ENCODE measurements around the gene ZMYND15.
"Not testable (repeated sequence)": the region's sequence is repeated elsewhere in the genome, so short reads cannot be mapped to it uniquely, and the experiment has no call there.

ZMYND15 gene

GRCh38 chr17:4706121-4706520, 33.5 kb upstream of the ZMYND15 start:
- H3K4me1 ChIP-seq (ENCODE audit: control insufficient read depth, low read depth, low read length) = peaks cover 7% of the 10 kb centered on the region
- H3K27me3 ChIP-seq (ENCODE audit: control insufficient read depth, insufficient read depth, low read length) = no peaks in the 10 kb centered on the region
- H3K4me3 ChIP-seq (ENCODE audit: low read length) = no peak overlapping the region
- H3K9ac ChIP-seq (ENCODE audit: low read length) = no peak overlapping the region
- peaks cover 5% of the 10 kb centered on the region for H3K36me3 ChIP-seq (ENCODE audit: control insufficient read depth, low read depth, low read length)
- H3K27ac ChIP-seq (ENCODE audit: low read length) = no peak overlapping the region
- H3K9me3 ChIP-seq (ENCODE audit: control insufficient read depth, low read depth, low read length) = no peaks in the 10 kb centered on the region

DNA sequence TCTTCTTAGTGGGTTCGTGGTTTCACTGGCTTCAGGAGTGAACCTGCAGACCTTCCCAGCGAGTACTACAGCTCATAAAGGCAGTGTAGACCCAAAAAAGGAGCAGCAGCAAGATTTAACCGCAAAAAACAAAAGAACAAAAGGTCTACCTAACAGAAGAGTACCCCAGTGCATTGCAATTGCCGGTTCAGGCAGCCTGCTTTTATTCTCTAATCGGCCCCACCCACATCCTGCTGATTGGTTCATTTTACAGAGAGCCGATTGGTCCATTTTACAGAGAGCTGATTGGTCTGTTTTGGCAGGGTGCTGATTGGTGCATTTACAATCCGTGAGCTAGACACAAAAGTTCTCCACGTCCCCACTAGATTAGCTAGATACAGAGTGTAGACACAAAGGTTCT, 31.2 kb upstream of the ZMYND15 start:
- Histone ChIP-seq H3K9me3 (ENCODE audit: control insufficient read depth, low read depth, low read length) (no peaks in the 10 kb centered on the region), H3K27ac (ENCODE audit: low read length) (no peak overlapping the region), H3K36me3 (ENCODE audit: control insufficient read depth, low read depth, low read length) (no peaks in the 10 kb centered on the region), H3K9ac (ENCODE audit: low read length) (no peak overlapping the region), H3K4me3 (ENCODE audit: low read length) (no peak overlapping the region), H3K4me1 (ENCODE audit: control insufficient read depth, low read depth, low read length) (peaks cover 13% of the 10 kb centered on the region), H3K27me3 (ENCODE audit: control insufficient read depth, insufficient read depth, low read length) (no peaks in the 10 kb centered on the region)

DNA sequence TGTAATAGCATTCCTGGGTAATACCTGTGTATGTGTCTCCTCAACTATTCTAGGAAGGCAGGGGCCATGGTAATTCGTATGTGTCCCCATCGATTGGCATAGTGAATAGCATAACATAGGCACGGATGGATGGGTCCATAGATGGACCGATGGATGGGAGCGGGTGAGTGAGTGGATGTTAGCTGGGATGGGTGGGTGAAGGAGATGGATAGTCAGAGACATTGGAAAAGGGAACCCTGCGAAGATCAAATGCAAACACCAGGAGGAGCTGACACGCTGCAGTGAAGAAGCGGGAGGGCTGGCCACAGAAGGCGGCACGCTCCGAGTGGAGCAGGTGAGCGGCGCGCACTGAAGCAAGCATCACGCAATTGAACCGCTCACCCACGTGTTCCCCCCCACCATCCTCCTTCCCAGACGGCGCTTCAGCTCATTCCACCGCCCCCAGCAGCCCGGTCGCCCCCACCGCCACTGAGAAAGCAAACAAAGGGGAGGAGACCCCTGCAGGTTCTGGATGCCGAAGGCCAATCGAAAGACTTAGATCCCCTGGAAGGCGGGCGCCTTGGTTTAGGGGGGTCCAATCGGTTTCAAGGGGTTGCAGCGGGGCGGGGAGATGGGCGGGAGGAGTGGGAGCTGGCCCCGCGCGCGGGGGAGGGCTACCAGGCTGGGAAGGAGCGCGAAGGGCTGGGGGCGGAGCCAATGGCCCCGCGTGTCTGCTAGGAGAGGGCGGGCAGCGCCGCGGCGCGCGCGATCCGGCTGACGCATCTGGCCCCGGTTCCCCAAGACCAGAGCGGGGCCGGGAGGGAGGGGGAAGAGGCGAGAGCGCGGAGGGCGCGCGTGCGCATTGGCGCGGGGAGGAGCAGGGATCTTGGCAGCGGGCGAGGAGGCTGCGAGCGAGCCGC, 29.6 kb upstream of the ZMYND15 start, which contains the start of gene ARRB2:
TSS of gene ARRB2 (plus strand) at position 839 of the 899 bp plus-strand sequence. CDS start 90 bp downstream, outside the sequence.
- H3K9ac ChIP-seq (ENCODE audit: low read length) = peak within 1 kb of the TSS; percentile 66
- no peaks in the 10 kb centered on the region for H3K9me3 ChIP-seq (ENCODE audit: control insufficient read depth, low read depth, low read length)
- H3K4me3 ChIP-seq (ENCODE audit: low read length) = peak within 1 kb of the TSS; percentile 65
- H3K27ac ChIP-seq (ENCODE audit: low read length) = no peak within 1 kb of the TSS
- H3K27me3 ChIP-seq (ENCODE audit: control insufficient read depth, insufficient read depth, low read length) = no peaks in the 10 kb centered on the region
- no peaks in the 10 kb centered on the region for H3K36me3 ChIP-seq (ENCODE audit: control insufficient read depth, low read depth, low read length)
- peaks cover 13% of the 10 kb centered on the region for H3K4me1 ChIP-seq (ENCODE audit: control insufficient read depth, low read depth, low read length)

DNA sequence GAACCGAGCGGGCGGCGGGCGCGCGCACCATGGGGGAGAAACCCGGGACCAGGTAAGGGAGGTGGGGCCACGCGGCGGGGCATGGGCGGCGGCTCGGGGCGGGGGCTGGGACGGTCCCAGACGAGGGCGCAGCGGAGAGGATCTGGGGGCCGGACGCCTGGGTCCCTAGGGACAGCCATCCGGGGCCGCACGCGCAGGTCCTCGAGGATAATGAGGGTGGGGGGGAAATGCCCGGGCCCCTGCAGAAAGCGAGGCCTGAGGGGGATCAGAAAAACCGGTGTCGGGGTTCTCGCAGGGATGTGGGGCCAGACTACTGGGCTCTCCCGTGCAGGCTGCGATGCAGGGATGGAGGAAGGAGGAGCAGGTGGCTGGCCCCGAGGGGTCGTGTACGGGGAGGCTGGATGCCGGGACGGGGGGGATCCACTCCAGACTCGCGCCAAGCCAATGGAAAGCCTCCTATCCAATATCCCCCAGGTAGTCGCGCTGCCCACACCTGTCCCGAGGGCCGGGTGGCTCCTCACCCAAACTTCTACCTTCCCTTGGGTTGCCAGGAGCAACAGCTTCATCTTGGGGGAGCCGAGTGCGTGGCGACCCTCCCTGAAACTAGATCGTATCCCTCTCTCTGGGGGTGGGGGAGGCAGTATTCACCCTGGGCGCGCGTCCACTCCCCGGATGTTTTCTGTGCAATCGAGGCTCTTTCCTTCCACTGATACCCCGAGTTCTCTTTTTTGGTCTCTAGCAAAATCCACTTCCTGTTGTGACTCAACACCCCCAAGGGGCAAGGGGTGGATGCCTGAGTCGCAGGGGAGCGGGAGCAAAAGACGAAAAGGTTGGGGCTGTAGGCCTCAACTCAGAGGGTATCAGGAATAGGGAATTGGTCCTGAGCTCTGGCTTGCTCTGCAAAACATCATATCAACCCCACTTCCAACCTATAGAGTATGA, 28.7 kb upstream of the ZMYND15 start:
- Histone ChIP-seq H3K27me3 (ENCODE audit: control insufficient read depth, insufficient read depth, low read length) (no peaks in the 10 kb centered on the region), H3K4me3 (ENCODE audit: low read length) (peak overlapping the region; percentile 65), H3K27ac (ENCODE audit: low read length) (no peak overlapping the region), H3K4me1 (ENCODE audit: control insufficient read depth, low read depth, low read length) (peaks cover 13% of the 10 kb centered on the region), H3K36me3 (ENCODE audit: control insufficient read depth, low read depth, low read length) (peaks cover 2% of the 10 kb centered on the region), H3K9me3 (ENCODE audit: control insufficient read depth, low read depth, low read length) (no peaks in the 10 kb centered on the region), H3K9ac (ENCODE audit: low read length) (peak overlapping the region; percentile 66)

DNA sequence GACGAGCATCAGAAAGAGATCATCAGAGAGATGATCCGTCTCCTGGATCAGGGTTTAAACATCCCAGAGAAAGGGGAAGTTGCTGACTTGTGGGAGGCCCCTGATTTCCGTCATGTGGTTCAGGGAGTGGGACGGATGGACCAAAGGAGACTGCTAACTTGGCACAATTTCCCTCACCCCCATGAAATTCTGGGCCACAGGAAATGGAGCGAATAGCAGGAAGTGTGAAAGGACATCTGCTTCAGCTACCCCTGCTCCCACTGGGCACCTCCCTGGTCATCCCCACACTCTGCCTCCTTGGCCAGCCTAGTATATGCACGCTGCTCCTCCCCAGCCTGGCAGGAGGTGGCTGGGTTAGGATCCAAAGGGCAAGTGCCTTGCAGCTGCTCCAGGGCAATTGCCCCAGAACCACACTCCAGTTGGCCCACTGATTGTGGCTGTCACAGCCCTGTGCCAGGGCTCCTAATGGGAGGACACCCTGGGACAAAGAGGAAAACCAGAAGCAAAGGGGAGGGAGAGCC, 27.9 kb upstream of the ZMYND15 start:
- Histone ChIP-seq H3K4me1 (ENCODE audit: control insufficient read depth, low read depth, low read length) (peaks cover 8% of the 10 kb centered on the region), H3K36me3 (ENCODE audit: control insufficient read depth, low read depth, low read length) (peaks cover 5% of the 10 kb centered on the region), H3K4me3 (ENCODE audit: low read length) (peak overlapping the region; percentile 65), H3K27ac (ENCODE audit: low read length) (no peak overlapping the region), H3K9ac (ENCODE audit: low read length) (no peak overlapping the region), H3K9me3 (ENCODE audit: control insufficient read depth, low read depth, low read length) (no peaks in the 10 kb centered on the region), H3K27me3 (ENCODE audit: control insufficient read depth, insufficient read depth, low read length) (no peaks in the 10 kb centered on the region)

DNA sequence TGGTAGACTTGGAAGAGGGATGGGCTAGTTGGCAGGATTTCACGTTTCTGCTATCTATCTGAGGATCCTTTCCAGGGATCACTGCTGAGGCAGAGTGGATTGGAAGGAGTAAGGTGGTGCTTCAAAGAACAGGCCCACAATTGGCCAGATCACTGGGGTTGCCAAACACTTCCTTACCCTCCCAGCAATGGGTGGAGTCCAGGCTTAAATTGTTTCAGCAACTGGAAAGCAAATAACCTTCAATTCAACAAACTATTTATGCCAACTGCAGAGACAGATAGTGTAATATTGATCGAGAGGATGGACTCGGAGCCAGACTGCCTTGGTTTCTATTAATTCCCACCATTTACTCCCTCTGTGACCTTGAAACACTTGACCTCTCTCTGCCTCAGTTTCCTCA, 27.1 kb upstream of the ZMYND15 start:
- Histone ChIP-seq H3K27ac (ENCODE audit: low read length) (no peak overlapping the region), H3K9ac (ENCODE audit: low read length) (no peak overlapping the region), H3K9me3 (ENCODE audit: control insufficient read depth, low read depth, low read length) (no peaks in the 10 kb centered on the region), H3K27me3 (ENCODE audit: control insufficient read depth, insufficient read depth, low read length) (no peaks in the 10 kb centered on the region), H3K4me3 (ENCODE audit: low read length) (no peak overlapping the region), H3K4me1 (ENCODE audit: control insufficient read depth, low read depth, low read length) (peaks cover 8% of the 10 kb centered on the region), H3K36me3 (ENCODE audit: control insufficient read depth, low read depth, low read length) (peaks cover 11% of the 10 kb centered on the region)

GRCh38 chr17:4714340-4715062, 25.1 kb upstream of the ZMYND15 start:
- H3K27ac ChIP-seq (ENCODE audit: low read length) = not testable (repeated sequence)

DNA sequence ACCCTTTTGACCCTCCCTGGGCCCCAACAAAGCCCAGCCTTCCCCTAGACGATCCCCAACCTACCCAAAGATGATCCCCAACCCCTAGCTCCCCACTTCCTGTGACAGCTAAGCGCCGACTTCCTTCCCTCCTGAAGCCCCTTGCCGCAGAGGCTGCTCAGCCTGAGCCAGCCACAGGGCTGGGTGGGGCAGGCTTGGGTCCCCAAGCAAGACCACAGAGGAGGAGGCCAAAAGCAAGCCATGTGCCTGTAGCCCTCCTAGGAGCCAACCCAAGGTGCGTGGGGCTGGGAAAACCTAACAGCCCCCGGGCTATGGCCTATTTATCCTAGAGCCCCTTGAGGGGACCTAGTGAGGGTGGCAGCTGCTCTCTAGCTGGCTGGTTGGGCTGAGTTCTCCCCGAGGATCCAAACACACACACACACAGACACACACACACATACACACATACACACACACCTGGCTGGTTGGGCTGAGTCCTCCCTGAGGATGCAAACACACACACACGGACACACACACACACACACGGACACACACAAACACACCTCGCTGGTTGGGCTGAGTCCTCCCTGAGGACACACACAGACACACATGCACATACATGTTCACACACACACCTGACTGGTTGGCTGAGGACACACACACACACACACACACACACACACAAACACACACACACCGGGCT, 24.4 kb upstream of the ZMYND15 start:
- H3K9ac ChIP-seq (ENCODE audit: low read length) = no peak overlapping the region
- H3K4me1 ChIP-seq (ENCODE audit: control insufficient read depth, low read depth, low read length) = peaks cover 8% of the 10 kb centered on the region
- no peaks in the 10 kb centered on the region for H3K9me3 ChIP-seq (ENCODE audit: control insufficient read depth, low read depth, low read length)
- H3K36me3 ChIP-seq (ENCODE audit: control insufficient read depth, low read depth, low read length) = peaks cover 30% of the 10 kb centered on the region
- H3K27me3 ChIP-seq (ENCODE audit: control insufficient read depth, insufficient read depth, low read length) = no peaks in the 10 kb centered on the region
- H3K27ac ChIP-seq (ENCODE audit: low read length) = no peak overlapping the region
- H3K4me3 ChIP-seq (ENCODE audit: low read length) = no peak overlapping the region

More at GRCh38 chr17:4714340-4715062, 25.1 kb upstream of the ZMYND15 start:
- H3K4me3 ChIP-seq (ENCODE audit: low read length); H3K9me3 ChIP-seq (ENCODE audit: control insufficient read depth, low read depth, low read length); H3K27me3 ChIP-seq (ENCODE audit: control insufficient read depth, insufficient read depth, low read length); H3K9ac ChIP-seq (ENCODE audit: low read length); H3K4me1 ChIP-seq (ENCODE audit: control insufficient read depth, low read depth, low read length): not testable (repeated sequence)
- peaks cover 23% of the 10 kb centered on the region for H3K36me3 ChIP-seq (ENCODE audit: control insufficient read depth, low read depth, low read length)

DNA sequence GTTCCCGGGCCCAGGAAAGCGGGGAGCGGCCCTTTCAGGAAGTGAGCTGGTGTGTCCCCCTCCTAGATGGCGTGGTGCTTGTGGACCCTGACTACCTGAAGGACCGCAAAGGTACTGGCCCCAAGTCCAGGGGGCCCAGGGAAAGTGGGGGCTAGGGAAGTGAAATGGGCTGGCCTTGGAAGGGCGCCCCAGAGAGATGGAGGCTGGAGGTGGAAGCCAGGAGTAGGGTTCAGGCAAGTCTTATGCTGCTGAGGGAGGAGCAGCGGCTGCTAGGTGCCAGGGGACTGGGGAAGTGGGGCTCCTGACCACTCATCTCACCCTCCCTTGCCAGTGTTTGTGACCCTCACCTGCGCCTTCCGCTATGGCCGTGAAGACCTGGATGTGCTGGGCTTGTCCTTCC, 23.6 kb upstream of the ZMYND15 start:
- Histone ChIP-seq H3K9me3 (ENCODE audit: control insufficient read depth, low read depth, low read length) (no peaks in the 10 kb centered on the region), H3K36me3 (ENCODE audit: control insufficient read depth, low read depth, low read length) (peaks cover 36% of the 10 kb centered on the region), H3K4me1 (ENCODE audit: control insufficient read depth, low read depth, low read length) (peaks cover 6% of the 10 kb centered on the region), H3K27me3 (ENCODE audit: control insufficient read depth, insufficient read depth, low read length) (no peaks in the 10 kb centered on the region), H3K27ac (ENCODE audit: low read length) (no peak overlapping the region), H3K9ac (ENCODE audit: low read length) (no peak overlapping the region), H3K4me3 (ENCODE audit: low read length) (no peak overlapping the region)

DNA sequence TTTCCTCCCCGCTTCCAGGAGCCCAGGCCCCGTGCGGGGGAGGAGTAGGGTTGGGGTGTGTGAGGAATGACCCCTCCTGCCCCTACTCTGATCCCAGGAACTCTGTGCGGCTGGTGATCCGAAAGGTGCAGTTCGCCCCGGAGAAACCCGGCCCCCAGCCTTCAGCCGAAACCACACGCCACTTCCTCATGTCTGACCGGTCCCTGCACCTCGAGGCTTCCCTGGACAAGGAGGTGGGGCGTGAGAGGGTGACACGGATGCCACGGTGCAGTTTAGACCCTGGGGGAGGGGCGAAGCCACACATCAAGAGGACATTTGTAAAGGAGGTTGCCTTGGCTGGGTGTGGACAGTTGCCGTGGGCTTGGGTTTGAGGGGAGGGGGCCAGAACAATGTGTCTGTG, 21.8 kb upstream of the ZMYND15 start:
- Histone ChIP-seq H3K9me3 (ENCODE audit: control insufficient read depth, low read depth, low read length) (no peaks in the 10 kb centered on the region), H3K27me3 (ENCODE audit: control insufficient read depth, insufficient read depth, low read length) (no peaks in the 10 kb centered on the region), H3K9ac (ENCODE audit: low read length) (no peak overlapping the region), H3K4me1 (ENCODE audit: control insufficient read depth, low read depth, low read length) (no peaks in the 10 kb centered on the region), H3K27ac (ENCODE audit: low read length) (no peak overlapping the region), H3K4me3 (ENCODE audit: low read length) (no peak overlapping the region), H3K36me3 (ENCODE audit: control insufficient read depth, low read depth, low read length) (peaks cover 38% of the 10 kb centered on the region)

Data from iPS-18a (cell line).